D721Med (cell line): ENCODE data around the gene GALNT17.

Experiments
- DNase-seq: peaks from one replicate; pipeline ENCODE4 v3.0.0; 2011; ENCODE audit warnings: low spot score; ENCODE audit not compliant: insufficient read length
- FAIRE-seq: peaks from 2 replicates; lab custom pipeline; 2011; peaks lifted over from hg19 to GRCh38; lab: Jason Lieb, UNC
- CTCF ChIP-seq: IDR thresholded peaks from 2 replicates; pipeline ENCODE4 v1.5.1; 2012; ENCODE audit warnings: mild to moderate bottlenecking, control low read depth; ENCODE audit not compliant: insufficient read depth; ENCODE audit errors: missing control alignments

Gene GALNT17

GRCh38 chr7:71312755-71313490 lies 181.0 kb downstream of the GALNT17 start:
- FAIRE-seq (no peak), DNase-seq (no peak)
- no peak for TF ChIP-seq CTCF

GRCh38 chr7:71313553-71313952 lies 181.6 kb downstream of the GALNT17 start:
- no peak for DNase-seq
- no peak for TF ChIP-seq CTCF
- no peak for FAIRE-seq

- DNase-seq (no peak), FAIRE-seq (no peak)
- TF ChIP-seq CTCF = no peak
Measured at GRCh38 chr7:71320916-71321315, 189.0 kb downstream of the GALNT17 start.

GRCh38 chr7:71322201-71322600 lies 190.3 kb downstream of the GALNT17 start:
- no peak for TF ChIP-seq CTCF
- DNase-seq = no peak
- FAIRE-seq = no peak

- FAIRE-seq = no peak
- TF ChIP-seq CTCF = no peak
- DNase-seq = no peak
Measured at GRCh38 chr7:71323726-71324125, 191.8 kb downstream of the GALNT17 start.

GRCh38 chr7:71325151-71325550 lies 193.2 kb downstream of the GALNT17 start:
- no peak for TF ChIP-seq CTCF
- DNase-seq (no peak), FAIRE-seq (no peak)

- DNase-seq (no peak), FAIRE-seq (no peak)
- no peak for TF ChIP-seq CTCF
Measured at GRCh38 chr7:71326595-71326994, 194.7 kb downstream of the GALNT17 start.
